IPS DF 6.9 (cell line): ENCODE data around the gene ACY1.

ENCODE experiments used
- DNase-seq: peaks from one replicate; pipeline ENCODE4 v3.0.0-alpha.2; 2013; ENCODE audit warnings: low read depth, low spot score
- H3K27ac ChIP-seq: one replicate; pipeline ENCODE4 v1.5.1; 2013; ENCODE audit warnings: low read length, control low read depth
- H3K27me3 ChIP-seq: 2 replicates; pipeline ENCODE4 v1.6.1; 2013; ENCODE audit warnings: mild to moderate bottlenecking, low read length; ENCODE audit not compliant: control insufficient read depth, insufficient read depth
- H3K36me3 ChIP-seq: 2 replicates; pipeline ENCODE4 v1.6.1; 2013; ENCODE audit warnings: low read length; ENCODE audit not compliant: control insufficient read depth, insufficient read depth
- H3K4me1 ChIP-seq: 2 replicates; pipeline ENCODE4 v1.6.1; 2013; ENCODE audit warnings: low read length; ENCODE audit not compliant: control insufficient read depth, insufficient read depth
- H3K4me3 ChIP-seq: 2 replicates; pipeline ENCODE4 v1.5.1; 2013; ENCODE audit warnings: mild to moderate bottlenecking, low read length
- H3K9me3 ChIP-seq: 2 replicates; pipeline ENCODE4 v1.6.1; 2013; ENCODE audit warnings: low read length, inconsistent platforms; ENCODE audit not compliant: control insufficient read depth, insufficient read depth
- WGBS: extraction: QIAGEN DNeasy Blood & Tissue Kit; methylation state at CpG from one replicate; pipeline ENCODE4 v1.1.7; 2013; ENCODE audit warnings: mixed read lengths, missing lambda C conversion rate; ENCODE audit not compliant: insufficient read length, insufficient coverage; 5-methylcytosine and 5-hydroxymethylcytosine counted together

ACY1 gene

DNA sequence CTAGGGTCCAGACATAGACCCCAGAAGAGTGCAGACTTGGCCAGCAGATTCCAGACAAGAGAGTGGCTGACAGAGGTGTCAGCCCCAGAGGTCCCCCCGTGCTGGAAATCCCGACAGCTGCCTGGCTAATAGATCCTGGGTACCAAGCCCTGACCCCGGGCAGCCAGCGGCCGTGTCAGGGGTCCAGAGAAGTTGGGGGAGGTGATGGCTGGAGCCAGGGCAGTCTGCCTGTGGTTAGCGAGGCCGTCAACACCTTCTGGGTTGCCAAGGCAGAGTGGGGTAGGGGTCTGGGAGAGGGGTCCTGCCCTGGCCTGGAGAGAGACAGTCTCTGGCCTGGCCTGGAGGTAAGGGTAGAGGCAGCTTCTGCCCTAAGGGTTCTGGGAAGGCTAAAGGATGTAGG, 37.5 kb downstream of the ACY1 start:
- Histone ChIP-seq H3K9me3 (no peaks in the 10 kb centered on the region), H3K27ac (no peak overlapping the region), H3K4me3 (no peak overlapping the region), H3K27me3 (no peaks in the 10 kb centered on the region), H3K4me1 (no peaks in the 10 kb centered on the region), H3K36me3 (no peaks in the 10 kb centered on the region)
- no peak for DNase-seq
- no CpG with 5 or more reads among the region's 7 CpGs for WGBS

DNA sequence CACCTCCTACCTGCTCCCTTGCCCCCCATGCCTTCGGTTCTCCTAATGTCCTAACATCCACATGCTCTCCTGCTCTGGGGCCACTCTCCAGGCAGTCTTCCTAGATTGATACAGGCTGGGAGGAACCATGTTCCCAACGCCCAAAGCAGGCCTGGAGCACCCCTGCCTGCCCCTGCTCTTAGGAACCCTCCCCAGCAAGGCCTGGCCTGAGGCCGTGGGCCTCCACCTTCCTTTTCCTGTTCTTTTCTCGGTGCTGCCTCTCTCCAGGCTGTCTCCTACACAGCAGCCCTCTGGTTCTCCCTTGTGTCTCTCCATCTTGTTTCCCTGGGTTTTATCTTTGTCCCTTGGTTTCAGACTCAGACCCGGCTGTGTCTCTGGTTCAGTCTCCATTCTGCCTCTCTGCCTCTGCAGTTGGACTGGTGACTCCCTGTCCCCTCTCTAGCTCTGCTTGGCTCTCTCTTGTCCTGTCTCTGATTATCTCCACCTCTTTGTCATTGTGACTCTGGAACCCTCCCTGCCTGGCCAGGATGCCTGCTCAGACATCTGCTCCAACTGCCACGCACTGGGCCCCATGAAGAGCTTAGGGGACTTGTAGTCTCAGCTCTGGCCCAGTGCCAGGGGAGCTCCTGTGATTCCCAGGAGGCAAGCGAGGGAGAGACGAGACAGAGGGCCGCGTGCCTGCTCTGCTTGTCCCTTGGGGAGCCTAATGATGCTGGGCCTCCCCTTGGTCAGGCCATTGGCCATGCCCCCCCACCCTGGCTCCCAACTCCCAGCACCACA, 38.3 kb downstream of the ACY1 start:
- no peak for DNase-seq
- no peaks in the 10 kb centered on the region for H3K9me3 ChIP-seq
- H3K36me3 ChIP-seq = no peaks in the 10 kb centered on the region
- no peak overlapping the region for H3K4me3 ChIP-seq
- no peak overlapping the region for H3K27ac ChIP-seq
- no peaks in the 10 kb centered on the region for H3K27me3 ChIP-seq
- H3K4me1 ChIP-seq = no peaks in the 10 kb centered on the region
- WGBS = no CpG with 5 or more reads among the region's 10 CpGs

DNA sequence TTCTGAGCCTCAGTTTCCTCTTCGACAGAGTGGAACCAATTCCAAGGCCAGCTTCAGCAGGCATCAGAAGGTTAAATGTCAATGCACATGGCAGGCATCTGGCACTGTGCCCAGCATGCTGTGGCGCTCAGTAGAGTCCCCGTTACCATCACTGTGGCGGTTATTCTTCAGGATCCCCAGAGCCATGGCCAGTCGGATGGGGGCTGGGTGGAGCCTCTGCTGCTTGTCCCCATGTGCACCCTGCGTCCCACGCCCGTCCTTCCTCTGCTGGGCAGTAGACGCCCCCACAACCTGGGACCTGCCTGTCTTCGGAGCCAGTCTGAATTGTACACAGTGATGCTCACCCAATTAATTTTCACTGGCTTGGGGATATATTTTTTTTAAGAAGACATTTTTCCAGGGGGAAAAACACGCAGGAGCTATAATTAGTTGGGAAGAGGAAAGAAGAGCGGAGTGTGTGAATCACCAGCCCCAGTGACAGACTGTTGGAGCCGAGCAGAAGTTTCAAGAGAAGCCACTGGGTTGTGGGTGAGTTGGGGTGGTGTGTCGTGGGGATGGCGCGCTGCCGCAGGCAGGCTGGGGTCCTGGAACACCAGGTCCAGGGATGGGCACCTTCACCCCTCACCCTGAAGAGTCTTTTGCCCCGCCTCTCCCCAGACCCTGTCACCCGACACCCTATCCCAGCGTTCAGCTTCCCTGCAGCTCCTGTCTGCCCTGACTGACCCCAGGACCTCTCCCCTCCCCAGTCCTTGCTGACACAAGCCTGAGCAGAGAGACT, 39.2 kb downstream of the ACY1 start:
- no peak overlapping the region for H3K27ac ChIP-seq
- no peaks in the 10 kb centered on the region for H3K36me3 ChIP-seq
- no peak overlapping the region for H3K4me3 ChIP-seq
- no peaks in the 10 kb centered on the region for H3K27me3 ChIP-seq
- DNase-seq = no peak
- no peaks in the 10 kb centered on the region for H3K9me3 ChIP-seq
- WGBS = no CpG with 5 or more reads among the region's 20 CpGs
- no peaks in the 10 kb centered on the region for H3K4me1 ChIP-seq

DNA sequence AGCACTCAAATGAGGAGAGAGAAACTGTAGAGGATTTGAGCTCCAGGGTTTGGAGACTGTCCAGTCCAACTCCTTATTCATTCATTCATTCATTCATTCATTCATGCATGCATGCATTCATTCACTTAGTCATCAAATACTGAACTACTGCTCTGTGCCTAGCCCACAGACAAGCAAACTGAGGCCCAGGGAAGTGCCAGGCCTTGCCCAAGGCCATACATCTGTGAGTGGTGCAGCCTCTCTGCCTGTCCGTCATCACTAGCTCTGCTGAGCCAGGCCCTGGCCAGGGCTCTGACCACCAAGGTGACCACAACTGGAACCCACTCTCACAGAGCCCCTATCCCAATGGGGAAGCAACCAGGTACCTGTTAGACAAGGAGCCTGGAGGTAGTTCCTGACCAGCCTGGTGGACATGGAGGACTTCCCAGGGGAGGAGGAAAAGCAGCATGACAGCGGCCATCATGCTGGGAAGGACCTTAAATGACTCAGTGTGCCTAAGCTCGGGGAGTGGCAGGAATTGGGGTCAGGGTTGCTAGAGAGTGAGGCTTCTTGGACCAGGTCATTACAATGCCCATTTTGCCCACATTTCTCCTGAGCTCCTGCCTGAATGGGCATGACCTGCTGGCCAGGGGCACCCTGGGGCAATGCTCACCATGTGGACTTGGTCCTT, 39.9 kb downstream of the ACY1 start:
- H3K4me1 ChIP-seq = no peaks in the 10 kb centered on the region
- no peak overlapping the region for H3K4me3 ChIP-seq
- no peaks in the 10 kb centered on the region for H3K27me3 ChIP-seq
- no peak overlapping the region for H3K27ac ChIP-seq
- DNase-seq = no peak
- H3K36me3 ChIP-seq = no peaks in the 10 kb centered on the region
- no peaks in the 10 kb centered on the region for H3K9me3 ChIP-seq
- no CpG with 5 or more reads among the region's 3 CpGs for WGBS

DNA sequence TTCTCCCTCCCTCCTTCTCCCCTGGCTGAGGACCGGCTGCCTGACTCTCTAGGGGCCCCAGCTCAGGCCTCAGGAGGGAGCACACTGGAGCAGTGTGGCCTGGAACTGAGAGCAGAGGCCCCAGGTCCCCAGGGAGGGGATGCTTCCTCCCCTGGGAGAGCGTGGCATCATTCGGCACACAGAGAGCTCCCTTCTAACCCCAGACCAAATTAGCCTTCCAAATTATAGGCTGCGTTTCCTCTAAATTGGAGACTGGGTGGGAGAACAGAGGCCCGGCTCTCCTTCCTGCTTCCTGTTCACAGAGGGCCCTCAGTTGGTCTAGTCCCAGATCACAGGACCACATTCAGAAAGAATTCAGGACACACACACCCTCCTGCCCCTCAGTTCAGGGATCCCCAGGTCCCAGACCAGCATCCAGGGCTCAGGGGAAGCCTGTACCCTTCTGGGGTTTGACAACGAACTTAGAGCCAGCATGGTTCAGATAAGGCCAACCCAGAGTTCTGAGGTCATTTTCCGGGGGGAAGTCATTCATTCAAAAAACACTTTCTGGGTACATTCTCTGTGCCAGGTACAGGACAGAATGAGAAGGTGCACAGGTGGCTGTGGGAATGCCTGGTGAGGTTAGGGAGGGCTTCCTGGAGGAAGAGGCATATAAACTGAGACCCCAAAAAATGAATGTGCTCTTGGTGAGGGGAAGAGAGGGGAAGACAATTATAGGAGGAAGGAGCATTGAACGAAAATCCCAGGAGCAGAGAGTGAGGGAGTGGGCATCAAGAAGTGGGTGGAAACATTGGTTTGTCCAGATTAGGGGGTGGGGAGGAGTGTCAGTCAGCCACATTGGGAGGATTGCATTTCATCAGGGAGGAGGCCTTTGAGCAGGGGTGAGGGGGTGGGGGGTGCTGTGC, 40.8 kb downstream of the ACY1 start:
- DNase-seq = no peak
- no CpG with 5 or more reads among the region's 8 CpGs for WGBS
- H3K4me3 ChIP-seq = no peak overlapping the region
- no peaks in the 10 kb centered on the region for H3K27me3 ChIP-seq
- no peaks in the 10 kb centered on the region for H3K36me3 ChIP-seq
- H3K27ac ChIP-seq = no peak overlapping the region
- no peaks in the 10 kb centered on the region for H3K9me3 ChIP-seq
- no peaks in the 10 kb centered on the region for H3K4me1 ChIP-seq

DNA sequence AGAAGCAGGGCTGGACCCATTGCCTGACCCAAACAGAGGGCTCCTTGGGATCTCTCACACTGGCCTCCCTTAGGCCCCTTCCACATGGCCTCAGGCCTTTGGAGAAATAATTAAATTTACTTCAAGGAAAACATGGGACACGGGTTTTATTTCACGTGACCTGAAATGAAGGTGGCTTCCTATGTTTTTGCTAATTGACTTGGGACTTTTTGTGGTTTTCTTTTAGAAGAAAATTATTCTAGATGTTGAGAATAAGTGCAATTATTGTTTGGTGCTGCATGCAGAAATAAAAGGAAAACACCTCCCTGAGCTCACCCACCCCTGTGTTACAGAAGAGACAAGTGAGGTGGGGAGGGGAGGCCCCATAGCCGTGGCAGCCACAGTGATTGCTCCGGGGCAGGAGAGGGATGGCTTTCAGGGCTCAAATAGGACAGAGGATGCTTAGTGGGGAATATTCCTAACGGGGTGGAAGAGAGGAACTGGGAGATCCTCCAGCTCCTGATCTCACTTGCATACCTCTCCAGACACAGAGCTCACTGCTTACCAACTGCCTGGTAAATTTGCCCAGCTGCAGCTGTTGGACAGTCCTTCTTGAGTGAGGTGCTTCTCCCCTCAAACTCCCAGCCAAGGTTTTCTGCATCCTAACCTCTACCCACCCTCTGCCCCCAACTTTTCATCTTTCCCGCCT, 41.6 kb downstream of the ACY1 start:
- Histone ChIP-seq H3K4me1 (no peaks in the 10 kb centered on the region), H3K9me3 (no peaks in the 10 kb centered on the region), H3K27me3 (no peaks in the 10 kb centered on the region), H3K36me3 (no peaks in the 10 kb centered on the region), H3K27ac (no peak overlapping the region), H3K4me3 (no peak overlapping the region)
- DNase-seq = no peak
- WGBS = no CpG with 5 or more reads among the region's 6 CpGs

- Histone ChIP-seq H3K4me3 (no peak overlapping the region), H3K27me3 (no peaks in the 10 kb centered on the region), H3K27ac (no peak overlapping the region), H3K4me1 (no peaks in the 10 kb centered on the region), H3K36me3 (no peaks in the 10 kb centered on the region), H3K9me3 (no peaks in the 10 kb centered on the region)
- no CpG with 5 or more reads among the region's 7 CpGs for WGBS
- no peak for DNase-seq
Measured at GRCh38 chr3:52025453-52025852, 42.1 kb downstream of the ACY1 start.

DNA sequence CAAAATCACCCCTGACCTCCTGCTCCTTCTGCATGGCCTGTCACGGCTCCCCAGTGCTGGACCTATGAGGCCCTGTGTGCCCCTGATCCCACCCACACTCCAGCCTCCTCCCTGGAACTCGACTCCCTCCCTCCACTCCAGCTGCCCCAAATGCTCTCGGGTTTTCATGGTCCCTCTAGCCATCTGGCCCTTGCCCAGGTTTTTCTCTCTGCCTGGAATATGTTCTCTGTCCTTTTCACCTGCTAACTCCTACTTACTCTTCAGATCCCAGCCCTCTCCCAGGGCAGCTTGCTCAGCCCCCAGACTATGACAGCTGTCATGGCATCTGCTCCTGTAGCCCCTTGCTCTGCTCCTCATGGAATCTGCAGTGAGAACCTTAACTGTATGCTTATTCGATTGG, 42.7 kb downstream of the ACY1 start:
- no peaks in the 10 kb centered on the region for H3K4me1 ChIP-seq
- H3K36me3 ChIP-seq = no peaks in the 10 kb centered on the region
- no peak overlapping the region for H3K4me3 ChIP-seq
- H3K27ac ChIP-seq = no peak overlapping the region
- no peaks in the 10 kb centered on the region for H3K9me3 ChIP-seq
- H3K27me3 ChIP-seq = no peaks in the 10 kb centered on the region
- DNase-seq = no peak
- no CpG with 5 or more reads among the region's 4 CpGs for WGBS

- no peaks in the 10 kb centered on the region for H3K9me3 ChIP-seq
- H3K4me1 ChIP-seq = no peaks in the 10 kb centered on the region
- DNase-seq = no peak
- H3K36me3 ChIP-seq = no peaks in the 10 kb centered on the region
- H3K4me3 ChIP-seq = no peak overlapping the region
- no peak overlapping the region for H3K27ac ChIP-seq
- WGBS = no CpG with 5 or more reads among the region's 12 CpGs
- H3K27me3 ChIP-seq = no peaks in the 10 kb centered on the region
Measured at GRCh38 chr3:52028572-52028971, 45.2 kb downstream of the ACY1 start.
